ENCODE measurements around the gene AJAP1. TPM values are rescaled to one million over a fixed set of nuclear protein-coding genes. Genes with fewer than 3 reads are reported as not detected.

The AJAP1 gene
- total and polyA plus RNA-seq, 12 donors = 0.07 to 2.2 (median 0.44) TPM

DNA sequence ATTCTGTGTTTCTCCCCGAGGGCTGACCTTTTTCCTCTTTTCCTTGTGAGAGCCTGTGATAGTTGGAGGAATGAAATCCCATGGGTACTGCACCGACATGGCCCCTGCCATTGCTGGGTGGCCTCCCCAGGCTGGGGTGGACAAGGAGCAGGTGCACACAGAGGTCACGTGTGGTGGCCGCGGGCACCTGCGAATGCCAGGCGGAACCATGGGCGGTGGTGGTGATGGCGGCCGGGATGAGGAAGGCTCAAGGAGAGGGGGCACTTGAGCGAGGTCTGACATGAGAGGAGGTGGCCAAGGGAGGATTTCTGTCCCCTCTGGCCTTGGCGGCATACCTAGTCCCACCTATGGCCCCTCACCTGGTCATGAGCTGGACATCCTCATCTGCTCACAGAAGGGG lies 69.6 kb downstream of the AJAP1 start:
- WGBS, 4 donors = 83 to 95% (median 89%) methylated on average over 2 to 12 of the region's 12 CpGs
- H3K27me3 ChIP-seq = no peaks in the 10 kb centered on the region
- intact Hi-C loops (cut with DNase I) = no loop called here
- H3K9me3 ChIP-seq (replicated peaks in 1 of 3) = no peaks in the 10 kb centered on the region
- no peaks in the 10 kb centered on the region for H3K36me3 ChIP-seq (replicated peaks in 1 of 2)
- DNase-seq = no peak
- H3K4me1 ChIP-seq (replicated peaks in 1 of 2) = no peaks in the 10 kb centered on the region
- no peak overlapping the region for H3K4me3 ChIP-seq
- TF ChIP-seq POLR2A (IDR thresholded peaks at IDR 0.05) = no peak
- TF ChIP-seq, protein P1, sequence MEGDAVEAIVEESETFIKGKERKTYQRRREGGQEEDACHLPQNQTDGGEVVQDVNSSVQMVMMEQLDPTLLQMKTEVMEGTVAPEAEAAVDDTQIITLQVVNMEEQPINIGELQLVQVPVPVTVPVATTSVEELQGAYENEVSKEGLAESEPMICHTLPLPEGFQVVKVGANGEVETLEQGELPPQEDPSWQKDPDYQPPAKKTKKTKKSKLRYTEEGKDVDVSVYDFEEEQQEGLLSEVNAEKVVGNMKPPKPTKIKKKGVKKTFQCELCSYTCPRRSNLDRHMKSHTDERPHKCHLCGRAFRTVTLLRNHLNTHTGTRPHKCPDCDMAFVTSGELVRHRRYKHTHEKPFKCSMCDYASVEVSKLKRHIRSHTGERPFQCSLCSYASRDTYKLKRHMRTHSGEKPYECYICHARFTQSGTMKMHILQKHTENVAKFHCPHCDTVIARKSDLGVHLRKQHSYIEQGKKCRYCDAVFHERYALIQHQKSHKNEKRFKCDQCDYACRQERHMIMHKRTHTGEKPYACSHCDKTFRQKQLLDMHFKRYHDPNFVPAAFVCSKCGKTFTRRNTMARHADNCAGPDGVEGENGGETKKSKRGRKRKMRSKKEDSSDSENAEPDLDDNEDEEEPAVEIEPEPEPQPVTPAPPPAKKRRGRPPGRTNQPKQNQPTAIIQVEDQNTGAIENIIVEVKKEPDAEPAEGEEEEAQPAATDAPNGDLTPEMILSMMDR (IDR thresholded peaks at IDR 0.05) = no peak
- H3K27ac ChIP-seq = no peak overlapping the region

DNA sequence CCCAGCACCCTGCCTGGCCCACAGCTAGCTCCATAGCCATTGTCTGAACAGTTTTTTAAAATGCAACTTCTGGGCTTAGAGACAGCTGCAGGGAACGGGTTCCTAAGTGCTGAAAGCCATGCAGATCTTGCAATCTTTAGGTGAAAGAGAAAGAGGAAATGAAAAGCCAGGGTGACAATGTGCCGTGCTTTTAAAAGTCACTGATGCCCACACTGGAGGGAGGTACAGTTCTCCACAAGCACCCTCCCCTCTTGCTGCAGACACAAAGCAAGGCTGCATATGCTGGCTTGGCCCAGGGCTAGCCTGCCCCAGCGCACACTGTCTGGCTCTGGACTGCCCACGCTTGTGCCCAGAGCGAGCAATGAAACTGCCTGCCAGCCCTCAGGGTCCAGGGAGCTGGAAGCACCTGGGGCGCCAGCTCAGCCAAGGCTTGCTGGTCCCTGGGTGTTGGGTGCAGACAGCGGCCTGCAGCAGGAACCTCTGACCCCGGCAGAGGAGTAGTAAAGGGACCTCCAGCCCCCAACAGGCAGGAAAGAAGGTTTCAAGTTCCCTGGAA lies 70.4 kb downstream of the AJAP1 start:
- no peaks in the 10 kb centered on the region for H3K4me1 ChIP-seq (replicated peaks in 1 of 2)
- no peak for TF ChIP-seq POLR2A (IDR thresholded peaks at IDR 0.05)
- TF ChIP-seq, protein P1 (IDR thresholded peaks at IDR 0.05) = no peak
- H3K27me3 ChIP-seq = no peaks in the 10 kb centered on the region
- H3K9me3 ChIP-seq (replicated peaks in 1 of 3) = no peaks in the 10 kb centered on the region
- H3K36me3 ChIP-seq (replicated peaks in 1 of 2) = no peaks in the 10 kb centered on the region
- WGBS, 4 donors = 59 to 89% (median 84%) methylated on average over 3 to 8 of the region's 8 CpGs
- no peak for DNase-seq
- no peak overlapping the region for H3K27ac ChIP-seq
- H3K4me3 ChIP-seq = no peak overlapping the region
- intact Hi-C loops (cut with DNase I) = no loop called here

DNA sequence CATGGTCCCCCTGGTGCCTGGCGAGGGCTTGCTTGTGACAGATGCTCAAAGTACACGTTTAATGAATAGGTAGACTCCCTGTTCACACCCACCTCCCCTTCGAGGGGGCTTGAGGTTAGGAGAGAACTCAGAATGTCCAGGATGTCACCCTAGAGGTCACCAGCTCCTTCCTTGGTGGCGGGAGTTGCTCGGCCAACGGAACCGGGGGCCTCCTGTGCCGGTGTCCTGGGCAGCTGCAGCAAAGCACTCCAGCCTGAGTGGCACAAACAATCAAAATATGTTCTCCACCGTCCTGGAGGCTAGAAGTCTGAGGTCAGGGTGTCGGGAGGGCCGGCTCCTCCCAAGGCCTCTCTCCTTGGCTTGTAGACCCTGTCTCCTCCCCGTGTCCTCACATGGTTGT lies 71.0 kb downstream of the AJAP1 start:
- H3K9me3 ChIP-seq (replicated peaks in 1 of 3) = no peaks in the 10 kb centered on the region
- intact Hi-C loops (cut with DNase I) = no loop called here
- WGBS, 4 donors = 80 to 90% (median 84%) methylated on average over 5 to 12 of the region's 12 CpGs
- DNase-seq = no peak
- H3K4me3 ChIP-seq = no peak overlapping the region
- no peaks in the 10 kb centered on the region for H3K4me1 ChIP-seq (replicated peaks in 1 of 2)
- H3K27ac ChIP-seq = no peak overlapping the region
- no peaks in the 10 kb centered on the region for H3K27me3 ChIP-seq
- H3K36me3 ChIP-seq (replicated peaks in 1 of 2) = no peaks in the 10 kb centered on the region
- TF ChIP-seq, protein P1 (IDR thresholded peaks at IDR 0.05) = no peak
- no peak for TF ChIP-seq POLR2A (IDR thresholded peaks at IDR 0.05)

DNA sequence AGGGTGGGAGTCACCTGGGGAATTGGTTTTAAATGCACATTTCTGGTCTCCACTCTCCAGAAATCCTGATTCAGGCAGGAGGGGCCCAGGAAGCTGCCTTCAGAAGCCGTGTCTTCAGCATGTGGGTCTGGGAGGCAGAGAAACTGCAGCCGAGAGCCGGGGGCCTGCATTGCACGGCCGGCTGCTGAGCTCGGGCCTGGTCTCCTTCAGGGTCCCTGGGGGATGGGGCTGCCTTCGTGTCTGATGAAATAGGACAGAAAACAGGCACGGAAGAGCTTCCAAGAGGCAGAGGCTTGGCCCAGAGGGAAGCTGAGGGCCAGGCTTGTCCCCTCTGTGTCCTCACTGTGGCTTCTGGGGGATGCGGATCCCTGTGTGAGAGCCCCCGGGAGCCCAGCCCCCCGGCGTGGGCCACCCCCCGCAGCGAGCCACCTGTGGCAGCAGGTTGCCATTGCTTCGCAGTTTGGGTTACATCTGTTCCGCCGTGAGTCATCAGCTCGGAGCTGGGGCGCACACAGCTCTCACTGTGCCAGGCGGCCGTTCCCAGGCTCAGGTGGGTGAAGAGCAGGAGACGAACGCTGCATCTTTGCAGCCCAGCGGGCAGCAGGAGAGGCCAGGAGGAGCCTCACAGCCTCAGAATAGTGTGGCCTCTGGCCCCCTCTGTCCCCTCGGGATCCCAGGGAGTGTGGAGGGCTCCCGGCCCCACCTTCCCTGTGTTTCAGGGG lies 72.4 kb downstream of the AJAP1 start:
- WGBS, 4 donors = 74 to 90% (median 81%) methylated on average over 17 to 26 of the region's 26 CpGs
- no peak for TF ChIP-seq POLR2A (IDR thresholded peaks at IDR 0.05)
- TF ChIP-seq, protein P1 (IDR thresholded peaks at IDR 0.05) = no peak
- H3K4me1 ChIP-seq (replicated peaks in 1 of 2) = no peaks in the 10 kb centered on the region

More for the DNA sequence above, 72.4 kb downstream of the AJAP1 start:
- Histone ChIP-seq H3K36me3 (replicated peaks in 1 of 2) (no peaks in the 10 kb centered on the region), H3K4me3 (no peak overlapping the region), H3K27ac (no peak overlapping the region), H3K27me3 (no peaks in the 10 kb centered on the region), H3K9me3 (replicated peaks in 1 of 3) (no peaks in the 10 kb centered on the region)
- intact Hi-C loops (cut with DNase I) = no loop called here
- DNase-seq = no peak
